Stomach (tissue), 9 donors: ENCODE measurements around the gene DYNLT5. TPM values are rescaled to one million over a fixed set of nuclear protein-coding genes. Genes with fewer than 3 reads are reported as not detected.
"Not testable (repeated sequence)": the region's sequence is repeated elsewhere in the genome, so short reads cannot be mapped to it uniquely, and the experiment has no call there.

Experiments used
- DNase-seq, 2 donors: peaks; one replicate each; pipeline versions ENCODE4 v3.0.0 to v3.0.0-alpha.2; 2013 to 2019
- H3K27ac ChIP-seq, 5 donors: fragments of 200-600 bp in 4 of 5; sonication (generic) in 4 of 5; one replicate each; pipeline ENCODE4 v1.5.1; 2013 to 2019; ENCODE audit warnings: mild to moderate bottlenecking in 1 of 5, moderate library complexity in 1 of 5
- H3K27me3 ChIP-seq, 3 donors: fragments of 200-600 bp; sonication (generic); one replicate each; pipeline ENCODE4 v1.5.1; 2017 to 2019; ENCODE audit warnings: mixed run types in 1 of 3
- H3K36me3 ChIP-seq, 4 donors: fragments of 200-600 bp; sonication (generic); 1 replicate in 3 of 4; 2 replicates in 1 of 4; pipeline ENCODE4 v1.5.1; 2016 to 2019
- H3K4me1 ChIP-seq, 4 donors: fragments of 200-600 bp; sonication (generic); one replicate each; pipeline ENCODE4 v1.5.1; 2016 to 2019
- H3K4me3 ChIP-seq, 4 donors: fragments of 200-600 bp; sonication (generic) in 3 of 4; one replicate each; pipeline ENCODE4 v1.5.1; 2016 to 2019; ENCODE audit warnings: mild to moderate bottlenecking in 1 of 4
- H3K9me3 ChIP-seq, 4 donors: fragments of 200-600 bp; sonication (generic); one replicate each; pipeline ENCODE4 v1.5.1; 2016 to 2019
- EP300 ChIP-seq: sonication (generic); formaldehyde crosslinking; IDR thresholded peaks from one replicate; pipeline ENCODE4 v1.6.1; 2017; ENCODE audit warnings: antibody characterized with exemption
- POLR2A ChIP-seq, 4 donors: fragments of 450-650 bp; IDR thresholded peaks; one replicate each; pipeline ENCODE4 v1.6.1; 2016; ENCODE audit warnings: antibody characterized with exemption in 4 of 4, control low read depth in 2 of 4, mild to moderate bottlenecking in 1 of 4, moderate library complexity in 1 of 4
- POLR2AphosphoS5 ChIP-seq, 3 donors: sonication (generic); formaldehyde crosslinking; IDR thresholded peaks; one replicate each; pipeline ENCODE4 v1.6.1; 2016; ENCODE audit warnings: antibody characterized with exemption in 3 of 3
- WGBS, 5 donors: extraction: QIAGEN DNeasy Blood & Tissue Kit in 3 of 5; methylation state at CpG; one replicate each; pipeline versions ENCODE4 v1.1.5 to v1.1.7; 2013 to 2018; 5-methylcytosine and 5-hydroxymethylcytosine counted together
- intact Hi-C: fragments of 100-400 bp; cut with DNase I; formaldehyde crosslinking; loops from one replicate; pipeline ENCODE4 v1.15.1; 2023; ENCODE audit warnings: low total_unique reads
- polyA plus RNA-seq, 3 donors: library from polyadenylated mRNA; stranded (reverse); fragments of 200-250 nt; gene quantifications; one replicate each; pipeline ENCODE4 v1.2.3, GENCODE V29; 2013
- total RNA-seq, 5 donors: library from RNA; depleted of rRNA; stranded (reverse); fragments of >200 nt; gene quantifications; one replicate each; pipeline versions ENCODE4 v1.1.0 to v1.2.3, GENCODE V29; 2014 to 2016
- TF ChIP-seq, protein P1 (sequence below), 7 experiments: fragments of 450-650 bp in 4 of 7; fragments of 200-600 bp in 3 of 7; sonication (generic) in 3 of 7; IDR thresholded peaks; one replicate each; pipeline ENCODE4 v1.5.1; 2016 to 2019; ENCODE audit warnings: antibody characterized with exemption in 7 of 7, control low read depth in 2 of 7, mild to moderate bottlenecking in 1 of 7
- donor health status: healthy with polysubstance abuse.
- donor health status: Bipolar disorder and iron deficiency.
- donor health status: healthy.

Gene DYNLT5
- total and polyA plus RNA-seq, 8 donors, result 0.37 to 2.4 (median 1.2) TPM; not detected in 3

DNA sequence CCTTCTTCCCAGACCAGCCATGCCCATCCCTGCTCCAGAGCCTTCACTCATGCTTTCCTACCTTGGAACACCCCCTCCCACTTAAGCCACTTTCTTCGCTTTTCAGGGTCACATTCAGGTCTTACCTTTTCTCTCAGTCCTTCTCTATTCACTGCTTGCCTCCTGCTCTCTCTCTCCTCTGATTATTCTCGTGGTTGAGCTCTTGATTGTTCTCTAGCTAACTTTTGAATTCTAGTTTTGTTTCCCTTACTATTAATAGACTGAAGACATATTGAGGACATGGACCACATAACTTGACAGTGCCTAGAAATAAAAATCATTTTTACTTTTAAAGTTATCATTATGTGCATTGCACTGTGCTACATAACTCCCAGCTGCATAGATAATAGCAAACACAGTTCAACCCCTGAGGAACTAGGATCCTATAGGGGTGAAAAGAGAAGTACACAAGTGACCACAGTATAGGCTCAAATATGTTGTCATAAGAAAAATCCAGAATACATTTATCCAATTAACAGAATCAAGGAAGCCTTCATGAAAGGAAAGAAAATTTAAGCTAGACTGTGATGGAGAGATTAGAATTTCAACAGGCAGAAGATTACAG lies 27.3 kb downstream of the DYNLT5 start:
- intact Hi-C loops, result no loop called here
- Histone ChIP-seq H3K36me3 (no peaks in the 10 kb centered on the region), H3K9me3 (peaks cover 0 to 8% (median 2%) of the 10 kb centered on the region in 4 donors), H3K27ac (no peak overlapping the region), H3K4me3 (no peak overlapping the region), H3K27me3 (no peaks in the 10 kb centered on the region), H3K4me1 (no peaks in the 10 kb centered on the region)
- DNase-seq, result no peak
- TF ChIP-seq POLR2A (IDR thresholded peaks at IDR 0.05) (no peak), EP300 (no peak), POLR2AphosphoS5 (IDR thresholded peaks at IDR 0.05) (no peak)
- TF ChIP-seq, protein P1, sequence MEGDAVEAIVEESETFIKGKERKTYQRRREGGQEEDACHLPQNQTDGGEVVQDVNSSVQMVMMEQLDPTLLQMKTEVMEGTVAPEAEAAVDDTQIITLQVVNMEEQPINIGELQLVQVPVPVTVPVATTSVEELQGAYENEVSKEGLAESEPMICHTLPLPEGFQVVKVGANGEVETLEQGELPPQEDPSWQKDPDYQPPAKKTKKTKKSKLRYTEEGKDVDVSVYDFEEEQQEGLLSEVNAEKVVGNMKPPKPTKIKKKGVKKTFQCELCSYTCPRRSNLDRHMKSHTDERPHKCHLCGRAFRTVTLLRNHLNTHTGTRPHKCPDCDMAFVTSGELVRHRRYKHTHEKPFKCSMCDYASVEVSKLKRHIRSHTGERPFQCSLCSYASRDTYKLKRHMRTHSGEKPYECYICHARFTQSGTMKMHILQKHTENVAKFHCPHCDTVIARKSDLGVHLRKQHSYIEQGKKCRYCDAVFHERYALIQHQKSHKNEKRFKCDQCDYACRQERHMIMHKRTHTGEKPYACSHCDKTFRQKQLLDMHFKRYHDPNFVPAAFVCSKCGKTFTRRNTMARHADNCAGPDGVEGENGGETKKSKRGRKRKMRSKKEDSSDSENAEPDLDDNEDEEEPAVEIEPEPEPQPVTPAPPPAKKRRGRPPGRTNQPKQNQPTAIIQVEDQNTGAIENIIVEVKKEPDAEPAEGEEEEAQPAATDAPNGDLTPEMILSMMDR (IDR thresholded peaks at IDR 0.05), result no peak
- 70 to 76% (median 70%) methylated on average over 2 of the region's 2 CpGs for WGBS, 5 donors

DNA sequence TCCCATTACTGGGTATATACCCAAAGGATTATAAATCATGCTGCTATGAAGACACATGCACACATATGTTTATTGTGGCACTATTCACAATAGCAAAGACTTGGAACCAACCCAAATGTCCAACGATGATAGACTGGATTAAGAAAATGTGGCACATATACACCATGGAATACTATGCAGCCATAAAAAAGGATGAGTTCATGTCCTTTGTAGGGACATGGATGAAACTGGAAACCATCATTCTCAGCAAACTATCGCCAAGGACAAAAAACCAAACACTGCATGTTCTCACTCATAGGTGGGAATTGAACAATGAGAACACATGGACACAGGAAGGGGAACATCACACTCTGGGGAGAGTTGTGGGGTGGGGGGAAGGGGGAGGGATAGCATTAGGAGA lies 33.5 kb downstream of the DYNLT5 start:
- WGBS, 5 donors, result 83 to 100% (median 92%) methylated on average over 1 to 2 of the region's 2 CpGs; no CpG with 5 or more reads in 2 of the 5 donors
- H3K4me1 ChIP-seq, H3K27ac ChIP-seq, H3K9me3 ChIP-seq, H3K36me3 ChIP-seq, H3K27me3 ChIP-seq, intact Hi-C loops, H3K4me3 ChIP-seq, DNase-seq: not testable (repeated sequence)

DNA sequence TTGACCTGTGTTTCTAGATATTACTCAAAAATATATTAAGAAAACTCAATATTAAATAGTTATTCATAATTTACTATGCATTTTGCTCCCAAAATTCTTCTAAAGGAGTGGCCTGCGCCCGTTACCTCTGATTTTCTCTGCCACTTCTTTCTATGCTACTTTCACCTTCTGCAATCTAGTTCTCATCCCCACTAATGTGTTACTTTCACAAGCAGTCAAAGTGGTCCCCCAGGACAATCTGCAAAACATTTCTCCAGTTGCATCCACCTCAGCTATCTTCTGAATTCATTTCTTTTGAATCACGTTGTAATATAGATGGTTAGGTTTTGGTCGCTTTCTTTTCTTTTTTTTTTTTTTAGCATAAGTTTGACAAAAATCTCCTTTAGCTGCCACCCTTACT lies 35.4 kb downstream of the DYNLT5 start:
- Histone ChIP-seq H3K9me3 (no peaks in the 10 kb centered on the region), H3K36me3 (no peaks in the 10 kb centered on the region), H3K4me3 (no peak overlapping the region), H3K4me1 (no peaks in the 10 kb centered on the region), H3K27ac (no peak overlapping the region), H3K27me3 (no peaks in the 10 kb centered on the region)
- WGBS, 5 donors, result 81 to 88% (median 84%) methylated on average over 4 of the region's 4 CpGs
- TF ChIP-seq, protein P1 (IDR thresholded peaks at IDR 0.05), result no peak
- no peak for TF ChIP-seq POLR2AphosphoS5 (IDR thresholded peaks at IDR 0.05)
- TF ChIP-seq POLR2A (IDR thresholded peaks at IDR 0.05), result no peak
- no peak for TF ChIP-seq EP300
- intact Hi-C loops, result no loop called here
- no peak for DNase-seq

DNA sequence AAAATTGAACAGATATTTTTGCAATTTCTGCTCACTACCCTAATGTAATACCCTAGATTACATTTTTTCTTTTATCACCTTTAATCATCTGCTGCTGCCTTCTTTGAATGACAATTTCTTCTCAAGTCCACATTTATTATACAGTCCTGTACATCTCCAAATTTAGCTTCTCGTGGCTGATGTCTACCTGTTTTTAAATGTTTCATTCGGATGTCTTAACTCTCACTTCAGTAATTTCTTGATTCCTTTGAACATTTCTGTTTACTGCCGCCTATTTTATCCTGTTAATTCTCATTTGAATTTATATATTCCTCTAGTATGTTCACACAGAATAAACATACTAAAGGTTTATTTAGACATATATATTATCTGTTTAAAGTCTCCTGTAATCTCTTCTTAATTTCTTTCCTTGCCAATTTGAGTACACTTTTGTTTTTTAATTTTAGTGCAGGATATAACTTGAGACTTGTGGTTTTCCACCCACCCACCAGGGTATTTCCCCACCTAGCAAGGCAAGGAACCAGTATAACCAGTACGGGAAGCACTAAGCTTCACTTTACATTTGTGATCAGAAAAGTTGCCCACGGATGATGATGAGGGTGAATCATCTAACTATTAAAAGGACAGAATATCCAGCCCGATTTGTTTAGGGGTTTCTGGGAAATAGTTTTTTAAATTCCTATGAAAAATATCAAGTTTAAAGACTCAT lies 36.1 kb downstream of the DYNLT5 start:
- intact Hi-C loops, result no loop called here
- peak in 1 of 2 donors; percentile 30 for DNase-seq
- TF ChIP-seq POLR2AphosphoS5 (IDR thresholded peaks at IDR 0.05) (no peak), EP300 (no peak), POLR2A (IDR thresholded peaks at IDR 0.05) (no peak)
- TF ChIP-seq, protein P1 (IDR thresholded peaks at IDR 0.05), result no peak
- H3K27me3 ChIP-seq, result no peaks in the 10 kb centered on the region
- H3K4me3 ChIP-seq, result no peak overlapping the region
- no peaks in the 10 kb centered on the region for H3K9me3 ChIP-seq
- no peaks in the 10 kb centered on the region for H3K36me3 ChIP-seq
- 58 to 63% (median 59%) methylated on average over 6 of the region's 6 CpGs for WGBS, 5 donors
- H3K27ac ChIP-seq, result no peak overlapping the region
- no peaks in the 10 kb centered on the region for H3K4me1 ChIP-seq
